Liver (tissue), 3 donors: Measurements from ENCODE around the gene SH3RF3.

Source experiments
- EGR1 ChIP-seq, 2 donors: IDR thresholded peaks; 2 replicates each; pipeline ENCODE4 v1.6.1; 2016 to 2018; ENCODE audit warnings: antibody characterized with exemption in 2 of 2, low read depth in 2 of 2
- FOXA1 ChIP-seq: IDR thresholded peaks from 2 replicates; pipeline ENCODE4 v1.6.1; 2016; ENCODE audit warnings: antibody characterized with exemption
- GABPA ChIP-seq, 2 donors: IDR thresholded peaks in 1 of 2; conservative IDR thresholded peaks in 1 of 2; 2 replicates each; pipeline ENCODE4 v1.6.1; 2016; ENCODE audit warnings: antibody characterized with exemption in 2 of 2, mild to moderate bottlenecking in 1 of 2, moderate library complexity in 1 of 2
- JUND ChIP-seq, 2 donors: IDR thresholded peaks; 2 replicates each; pipeline ENCODE4 v1.6.1; 2016; ENCODE audit warnings: antibody characterized with exemption in 2 of 2
- RAD21 ChIP-seq, 2 donors: IDR thresholded peaks; 2 replicates each; pipeline ENCODE4 v1.6.1; 2016; ENCODE audit warnings: antibody characterized with exemption in 2 of 2, mild to moderate bottlenecking in 2 of 2
- SP1 ChIP-seq: IDR thresholded peaks from 2 replicates; pipeline ENCODE4 v1.6.1; 2018; ENCODE audit warnings: antibody characterized with exemption, mild to moderate bottlenecking
- TAF1 ChIP-seq: conservative IDR thresholded peaks from 2 replicates; pipeline ENCODE4 v1.6.1; 2016; ENCODE audit warnings: antibody characterized with exemption, mild to moderate bottlenecking
- YY1 ChIP-seq: IDR thresholded peaks from 2 replicates; pipeline ENCODE4 v1.6.1; 2016; ENCODE audit warnings: antibody characterized with exemption, mild to moderate bottlenecking
- TF ChIP-seq, protein P1 (sequence below): fragments of 150-350 bp; IDR thresholded peaks from 2 replicates; pipeline ENCODE4 v1.5.1; 2017; ENCODE audit warnings: improper control_type of control experiment, low read depth, low read length; ENCODE audit not compliant: missing input control
- TF ChIP-seq, protein P2 (sequence below): IDR thresholded peaks from 2 replicates; pipeline ENCODE4 v1.6.1; 2016; ENCODE audit warnings: antibody characterized with exemption
- TF ChIP-seq, protein P3 (sequence below): IDR thresholded peaks from 2 replicates; pipeline ENCODE4 v1.6.1; 2016; ENCODE audit warnings: antibody characterized with exemption, mild to moderate bottlenecking
- TF ChIP-seq, protein P4 (sequence below): IDR thresholded peaks from 2 replicates; pipeline ENCODE4 v1.6.1; 2016; ENCODE audit warnings: antibody characterized with exemption
- TF ChIP-seq, protein P5 (sequence below): IDR thresholded peaks from 2 replicates; pipeline ENCODE4 v1.6.1; 2016; ENCODE audit warnings: antibody characterized with exemption
- donor health status: healthy.
- donor health status: healthy.

DNA sequence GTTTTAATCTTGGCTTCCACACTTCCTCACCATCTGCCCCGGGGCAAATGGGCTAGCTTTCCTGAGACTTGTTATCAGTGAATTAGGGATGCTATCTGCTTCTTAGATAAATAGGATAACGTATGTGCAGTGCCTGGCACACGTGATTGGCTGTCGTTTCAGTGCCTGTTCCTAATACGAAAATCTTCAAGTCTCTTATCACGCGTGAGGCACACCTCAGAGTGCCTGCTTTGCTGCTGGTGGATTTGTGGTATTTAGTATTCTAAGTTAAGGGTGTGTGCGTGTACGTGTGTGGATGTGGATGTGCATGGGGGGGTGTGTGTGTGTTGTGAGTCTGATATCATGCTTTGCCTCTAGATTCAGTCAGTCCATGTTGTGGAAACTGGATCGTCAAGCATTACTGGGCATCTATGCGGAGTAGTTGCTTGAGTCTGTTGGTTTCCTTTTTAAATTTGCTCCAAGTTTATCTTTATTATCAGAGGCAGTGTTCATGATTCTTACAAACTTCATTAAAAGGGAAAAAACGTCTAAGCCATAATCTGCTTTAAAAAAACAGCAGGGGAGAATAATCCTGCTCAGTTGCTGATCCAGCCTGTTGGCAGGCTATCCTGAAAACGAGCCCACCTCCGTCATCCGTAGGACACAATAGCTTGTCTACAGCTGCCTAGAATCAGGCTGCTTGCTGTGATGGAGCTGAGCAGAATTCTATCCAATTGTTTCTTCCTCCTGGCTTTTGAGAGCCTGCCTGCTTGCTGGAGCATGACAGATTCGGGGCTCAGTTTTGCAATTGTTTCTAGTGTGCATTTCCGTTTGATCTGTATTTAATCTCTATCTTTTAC is 6.6 kb downstream of the SH3RF3 start:
- TF ChIP-seq, protein P1, sequence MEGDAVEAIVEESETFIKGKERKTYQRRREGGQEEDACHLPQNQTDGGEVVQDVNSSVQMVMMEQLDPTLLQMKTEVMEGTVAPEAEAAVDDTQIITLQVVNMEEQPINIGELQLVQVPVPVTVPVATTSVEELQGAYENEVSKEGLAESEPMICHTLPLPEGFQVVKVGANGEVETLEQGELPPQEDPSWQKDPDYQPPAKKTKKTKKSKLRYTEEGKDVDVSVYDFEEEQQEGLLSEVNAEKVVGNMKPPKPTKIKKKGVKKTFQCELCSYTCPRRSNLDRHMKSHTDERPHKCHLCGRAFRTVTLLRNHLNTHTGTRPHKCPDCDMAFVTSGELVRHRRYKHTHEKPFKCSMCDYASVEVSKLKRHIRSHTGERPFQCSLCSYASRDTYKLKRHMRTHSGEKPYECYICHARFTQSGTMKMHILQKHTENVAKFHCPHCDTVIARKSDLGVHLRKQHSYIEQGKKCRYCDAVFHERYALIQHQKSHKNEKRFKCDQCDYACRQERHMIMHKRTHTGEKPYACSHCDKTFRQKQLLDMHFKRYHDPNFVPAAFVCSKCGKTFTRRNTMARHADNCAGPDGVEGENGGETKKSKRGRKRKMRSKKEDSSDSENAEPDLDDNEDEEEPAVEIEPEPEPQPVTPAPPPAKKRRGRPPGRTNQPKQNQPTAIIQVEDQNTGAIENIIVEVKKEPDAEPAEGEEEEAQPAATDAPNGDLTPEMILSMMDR = no peak
- TF ChIP-seq, protein P2, sequence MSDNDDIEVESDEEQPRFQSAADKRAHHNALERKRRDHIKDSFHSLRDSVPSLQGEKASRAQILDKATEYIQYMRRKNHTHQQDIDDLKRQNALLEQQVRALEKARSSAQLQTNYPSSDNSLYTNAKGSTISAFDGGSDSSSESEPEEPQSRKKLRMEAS = no peak
- TF ChIP-seq, protein P3, sequence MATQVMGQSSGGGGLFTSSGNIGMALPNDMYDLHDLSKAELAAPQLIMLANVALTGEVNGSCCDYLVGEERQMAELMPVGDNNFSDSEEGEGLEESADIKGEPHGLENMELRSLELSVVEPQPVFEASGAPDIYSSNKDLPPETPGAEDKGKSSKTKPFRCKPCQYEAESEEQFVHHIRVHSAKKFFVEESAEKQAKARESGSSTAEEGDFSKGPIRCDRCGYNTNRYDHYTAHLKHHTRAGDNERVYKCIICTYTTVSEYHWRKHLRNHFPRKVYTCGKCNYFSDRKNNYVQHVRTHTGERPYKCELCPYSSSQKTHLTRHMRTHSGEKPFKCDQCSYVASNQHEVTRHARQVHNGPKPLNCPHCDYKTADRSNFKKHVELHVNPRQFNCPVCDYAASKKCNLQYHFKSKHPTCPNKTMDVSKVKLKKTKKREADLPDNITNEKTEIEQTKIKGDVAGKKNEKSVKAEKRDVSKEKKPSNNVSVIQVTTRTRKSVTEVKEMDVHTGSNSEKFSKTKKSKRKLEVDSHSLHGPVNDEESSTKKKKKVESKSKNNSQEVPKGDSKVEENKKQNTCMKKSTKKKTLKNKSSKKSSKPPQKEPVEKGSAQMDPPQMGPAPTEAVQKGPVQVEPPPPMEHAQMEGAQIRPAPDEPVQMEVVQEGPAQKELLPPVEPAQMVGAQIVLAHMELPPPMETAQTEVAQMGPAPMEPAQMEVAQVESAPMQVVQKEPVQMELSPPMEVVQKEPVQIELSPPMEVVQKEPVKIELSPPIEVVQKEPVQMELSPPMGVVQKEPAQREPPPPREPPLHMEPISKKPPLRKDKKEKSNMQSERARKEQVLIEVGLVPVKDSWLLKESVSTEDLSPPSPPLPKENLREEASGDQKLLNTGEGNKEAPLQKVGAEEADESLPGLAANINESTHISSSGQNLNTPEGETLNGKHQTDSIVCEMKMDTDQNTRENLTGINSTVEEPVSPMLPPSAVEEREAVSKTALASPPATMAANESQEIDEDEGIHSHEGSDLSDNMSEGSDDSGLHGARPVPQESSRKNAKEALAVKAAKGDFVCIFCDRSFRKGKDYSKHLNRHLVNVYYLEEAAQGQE = no peak
- no peak for TF ChIP-seq TAF1
- TF ChIP-seq, protein P4, sequence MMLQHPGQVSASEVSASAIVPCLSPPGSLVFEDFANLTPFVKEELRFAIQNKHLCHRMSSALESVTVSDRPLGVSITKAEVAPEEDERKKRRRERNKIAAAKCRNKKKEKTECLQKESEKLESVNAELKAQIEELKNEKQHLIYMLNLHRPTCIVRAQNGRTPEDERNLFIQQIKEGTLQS = no peak
- no peak for TF ChIP-seq YY1
- TF ChIP-seq FOXA1 = no peak
- TF ChIP-seq, protein P5, sequence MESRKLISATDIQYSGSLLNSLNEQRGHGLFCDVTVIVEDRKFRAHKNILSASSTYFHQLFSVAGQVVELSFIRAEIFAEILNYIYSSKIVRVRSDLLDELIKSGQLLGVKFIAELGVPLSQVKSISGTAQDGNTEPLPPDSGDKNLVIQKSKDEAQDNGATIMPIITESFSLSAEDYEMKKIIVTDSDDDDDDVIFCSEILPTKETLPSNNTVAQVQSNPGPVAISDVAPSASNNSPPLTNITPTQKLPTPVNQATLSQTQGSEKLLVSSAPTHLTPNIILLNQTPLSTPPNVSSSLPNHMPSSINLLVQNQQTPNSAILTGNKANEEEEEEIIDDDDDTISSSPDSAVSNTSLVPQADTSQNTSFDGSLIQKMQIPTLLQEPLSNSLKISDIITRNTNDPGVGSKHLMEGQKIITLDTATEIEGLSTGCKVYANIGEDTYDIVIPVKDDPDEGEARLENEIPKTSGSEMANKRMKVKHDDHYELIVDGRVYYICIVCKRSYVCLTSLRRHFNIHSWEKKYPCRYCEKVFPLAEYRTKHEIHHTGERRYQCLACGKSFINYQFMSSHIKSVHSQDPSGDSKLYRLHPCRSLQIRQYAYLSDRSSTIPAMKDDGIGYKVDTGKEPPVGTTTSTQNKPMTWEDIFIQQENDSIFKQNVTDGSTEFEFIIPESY = no peak
- no peak for TF ChIP-seq RAD21 (IDR thresholded peaks at IDR 0.05)
- TF ChIP-seq SP1 = no peak
- no peak for TF ChIP-seq GABPA (IDR thresholded peaks at IDR 0.05 in 1 of 2, conservative IDR thresholded peaks at IDR 0.05 in 1 of 2)
- TF ChIP-seq JUND (IDR thresholded peaks at IDR 0.05) = no peak
- TF ChIP-seq EGR1 (IDR thresholded peaks at IDR 0.05; ENCODE audit: low read depth in 2 of 2) = no peak
